Activated CD8-positive, alpha-beta T cell treated with anti-CD3 and anti-CD28 coated beads for 36 hours (primary cell): ENCODE data around the gene GALNT7. TPM values are rescaled to one million over a fixed set of nuclear protein-coding genes. Genes with fewer than 3 reads are reported as not detected.
A peak's percentile ranks its signal among the peaks of the same experiment; 100 is the strongest.

Experiments
- ATAC-seq: fragments of 200-7000 bp; cut with Tn5 transposase; one replicate; pipeline ENCODE4 v1.10.0; 2021; ENCODE audit warnings: mild to moderate bottlenecking, moderate library complexity
- CTCF ChIA-PET: fragments of 350-600 bp; sonication (Branson Sonifier 250); formaldehyde crosslinking; loops from one replicate; lab custom pipeline; 2021; ENCODE audit warnings: antibody characterized with exemption; lab: Charles Lee
- POLR2A ChIA-PET: fragments of 350-600 bp; sonication (Branson Sonifier 250); formaldehyde crosslinking; loops from one replicate; lab custom pipeline; 2021; ENCODE audit warnings: antibody characterized with exemption; lab: Charles Lee
- DNase-seq: peaks from one replicate; pipeline ENCODE4 v3.0.0-alpha.2; 2020
- H3K27ac Mint-ChIP-seq: one replicate; pipeline ENCODE4 v1.8.0; 2021; ENCODE audit warnings: mild to moderate bottlenecking, mixed read lengths
- H3K27me3 Mint-ChIP-seq: one replicate; pipeline ENCODE4 v1.8.0; 2021; ENCODE audit warnings: mixed read lengths
- H3K36me3 Mint-ChIP-seq: one replicate; pipeline ENCODE4 v1.8.0; 2021; ENCODE audit warnings: low read depth, mixed read lengths
- H3K4me1 Mint-ChIP-seq: one replicate; pipeline ENCODE4 v1.8.0; 2021; ENCODE audit warnings: low read depth, mixed read lengths
- H3K4me3 Mint-ChIP-seq: one replicate; pipeline ENCODE4 v1.8.0; 2021; ENCODE audit warnings: mild to moderate bottlenecking, moderate library complexity, mixed read lengths
- H3K9me3 Mint-ChIP-seq: one replicate; pipeline ENCODE4 v1.8.0; 2021; ENCODE audit warnings: mixed read lengths
- CTCF ChIP-seq: fragments of 200-600 bp; IDR thresholded peaks from one replicate; pipeline ENCODE4 v1.8.0; 2022; ENCODE audit warnings: antibody characterized with exemption, mild to moderate bottlenecking
- intact Hi-C: fragments of 100-400 bp; cut with micrococcal nuclease; formaldehyde crosslinking; loops from one replicate; pipeline ENCODE4 v1.10.0; 2022
- total RNA-seq, 2 experiments: library from RNA; stranded (reverse); gene quantifications; one replicate each; pipeline ENCODE4 v1.2.3, GENCODE V29; 2021

GALNT7 gene
- total RNA-seq, 2 experiments from 2014 or later, result 10.2 to 10.4 TPM

GRCh38 chr4:173170182-173170778 is 1.7 kb downstream of the GALNT7 start:
- H3K4me3 Mint-ChIP-seq, result peak overlapping the region; percentile 81
- POLR2A ChIA-PET, result no interaction called here
- H3K4me1 Mint-ChIP-seq, result peaks cover 66% of the 10 kb centered on the region
- intact Hi-C loops, result no loop called here
- CTCF ChIA-PET, result interaction anchor here (1.0 to 1.3 kb wide), 3 partner anchors 72 to 157 kb away, joined by 3 to 6 read pairs (median 3); no protein-coding TSS in a partner anchor
- peak overlapping the region; percentile 82 for H3K27ac Mint-ChIP-seq
- no peaks in the 10 kb centered on the region for H3K9me3 Mint-ChIP-seq
- H3K27me3 Mint-ChIP-seq, result no peaks in the 10 kb centered on the region
- no peak for TF ChIP-seq CTCF
- DNase-seq, result no peak
- no peak for ATAC-seq
- no peaks in the 10 kb centered on the region for H3K36me3 Mint-ChIP-seq

GRCh38 chr4:173171098-173171497 is 2.5 kb downstream of the GALNT7 start:
- Mint-ChIP-seq H3K4me3 (peak overlapping the region; percentile 81), H3K27me3 (no peaks in the 10 kb centered on the region), H3K4me1 (peaks cover 58% of the 10 kb centered on the region), H3K9me3 (no peaks in the 10 kb centered on the region), H3K27ac (no peak overlapping the region), H3K36me3 (no peaks in the 10 kb centered on the region)
- CTCF ChIA-PET, result interaction anchor here (1.0 to 1.3 kb wide), 3 partner anchors 72 to 157 kb away, joined by 3 to 6 read pairs (median 3); no protein-coding TSS in a partner anchor
- no peak for TF ChIP-seq CTCF
- POLR2A ChIA-PET, result no interaction called here
- intact Hi-C loops, result no loop called here
- ATAC-seq (no peak), DNase-seq (no peak)

- H3K36me3 Mint-ChIP-seq, result no peaks in the 10 kb centered on the region
- intact Hi-C loops, result no loop called here
- H3K4me1 Mint-ChIP-seq, result peaks cover 50% of the 10 kb centered on the region
- TF ChIP-seq CTCF, result no peak
- ChIA-PET CTCF (no interaction called here), POLR2A (no interaction called here)
- no peaks in the 10 kb centered on the region for H3K27me3 Mint-ChIP-seq
- DNase-seq (no peak), ATAC-seq (no peak)
- no peak overlapping the region for H3K4me3 Mint-ChIP-seq
- no peak overlapping the region for H3K27ac Mint-ChIP-seq
- no peaks in the 10 kb centered on the region for H3K9me3 Mint-ChIP-seq
Observed at GRCh38 chr4:173171987-173172386, 3.4 kb downstream of the GALNT7 start.

GRCh38 chr4:173174184-173174583 is 5.6 kb downstream of the GALNT7 start:
- no peak overlapping the region for H3K4me3 Mint-ChIP-seq
- CTCF ChIA-PET, result interaction anchor here (0.8 to 1.4 kb wide), 3 partner anchors 12 to 128 kb away, joined by 3 to 4 read pairs (median 4); no protein-coding TSS in a partner anchor
- DNase-seq, result no peak
- H3K36me3 Mint-ChIP-seq, result no peaks in the 10 kb centered on the region
- H3K27ac Mint-ChIP-seq, result no peak overlapping the region
- POLR2A ChIA-PET, result no interaction called here
- TF ChIP-seq CTCF, result no peak
- ATAC-seq, result no peak
- intact Hi-C loops, result no loop called here
- H3K27me3 Mint-ChIP-seq, result no peaks in the 10 kb centered on the region
- peaks cover 41% of the 10 kb centered on the region for H3K4me1 Mint-ChIP-seq
- H3K9me3 Mint-ChIP-seq, result no peaks in the 10 kb centered on the region

- Mint-ChIP-seq H3K9me3 (no peaks in the 10 kb centered on the region), H3K27ac (no peak overlapping the region), H3K36me3 (no peaks in the 10 kb centered on the region), H3K4me3 (no peak overlapping the region), H3K27me3 (no peaks in the 10 kb centered on the region), H3K4me1 (peaks cover 41% of the 10 kb centered on the region)
- CTCF ChIA-PET, result interaction anchor here (0.8 to 1.4 kb wide), 3 partner anchors 12 to 128 kb away, joined by 3 to 4 read pairs (median 4); no protein-coding TSS in a partner anchor
- DNase-seq, result no peak
- POLR2A ChIA-PET, result no interaction called here
- ATAC-seq, result no peak
- intact Hi-C loops, result no loop called here
- TF ChIP-seq CTCF, result no peak
Observed at GRCh38 chr4:173174594-173175012, 6.0 kb downstream of the GALNT7 start.
